GM23338 (cell line): ENCODE results near the gene APPL2. TPM values are rescaled to one million over a fixed set of nuclear protein-coding genes. Genes with fewer than 3 reads are reported as not detected.

Source experiments
- ATAC-seq: fragments of 200-7000 bp; cut with Tn5 transposase; 3 replicates; pipeline ENCODE4 v1.9.1; 2020
- DNase-seq: peaks from one replicate; pipeline ENCODE4 v3.0.0-alpha.2; 2015; ENCODE audit warnings: low spot score
- H2AFZ ChIP-seq: fragments of 200-600 bp; sonication (generic); 2 replicates; pipeline ENCODE4 v1.8.0; 2016; ENCODE audit warnings: antibody characterized with exemption, mild to moderate bottlenecking, moderate library complexity
- H3F3A ChIP-seq: fragments of 200-600 bp; sonication (generic); replicated peaks from 2 replicates; pipeline ENCODE4 v1.8.0; 2017; ENCODE audit warnings: antibody characterized with exemption, mixed run types, low read depth
- H3K27ac ChIP-seq: fragments of 200-600 bp; sonication (generic); 2 replicates; pipeline ENCODE4 v1.6.1; 2016; ENCODE audit warnings: low read depth
- H3K27me3 ChIP-seq: fragments of 200-600 bp; sonication (generic); 2 replicates; pipeline ENCODE4 v1.8.0; 2016; ENCODE audit warnings: mild to moderate bottlenecking, mixed run types, moderate library complexity; ENCODE audit not compliant: insufficient read depth
- H3K36me3 ChIP-seq: fragments of 200-600 bp; sonication (generic); 2 replicates; pipeline ENCODE4 v1.8.0; 2016; ENCODE audit warnings: mild to moderate bottlenecking; ENCODE audit not compliant: insufficient read depth
- H3K4me1 ChIP-seq: fragments of 200-600 bp; sonication (generic); 2 replicates; pipeline ENCODE4 v1.8.0; 2016; ENCODE audit warnings: mild to moderate bottlenecking, moderate library complexity; ENCODE audit not compliant: insufficient read depth
- H3K4me2 ChIP-seq: fragments of 200-600 bp; sonication (generic); 2 replicates; pipeline ENCODE4 v1.7.1; 2017; ENCODE audit warnings: mixed run types
- H3K4me3 ChIP-seq: fragments of 200-600 bp; sonication (generic); 2 replicates; pipeline ENCODE4 v1.6.1; 2016; ENCODE audit warnings: mixed run types
- H3K79me2 ChIP-seq: fragments of 200-600 bp; sonication (generic); replicated peaks from 2 replicates; pipeline ENCODE4 v1.8.0; 2017; ENCODE audit warnings: mild to moderate bottlenecking; ENCODE audit not compliant: insufficient read depth
- H3K9me2 ChIP-seq: fragments of 200-600 bp; sonication (generic); 2 replicates; pipeline ENCODE4 v1.8.0; 2017; ENCODE audit not compliant: insufficient read depth
- H4K20me1 ChIP-seq: fragments of 200-600 bp; sonication (generic); replicated peaks from 2 replicates; pipeline ENCODE4 v1.8.0; 2017; ENCODE audit warnings: mild to moderate bottlenecking; ENCODE audit not compliant: insufficient read depth
- H3K27ac Mint-ChIP-seq: 2 replicates; pipeline ENCODE4 v1.8.0; 2020; ENCODE audit warnings: inconsistent platforms, mild to moderate bottlenecking, moderate library complexity, mixed read lengths
- H3K27me3 Mint-ChIP-seq: 3 replicates; pipeline ENCODE4 v1.8.0; 2022; ENCODE audit warnings: low read depth, mild to moderate bottlenecking, moderate library complexity, mixed read lengths, inconsistent platforms; ENCODE audit not compliant: insufficient read depth, poor library complexity
- H3K36me3 Mint-ChIP-seq: 3 replicates; pipeline ENCODE4 v1.8.0; 2021; ENCODE audit warnings: low read depth, mild to moderate bottlenecking, inconsistent platforms, moderate library complexity, mixed read lengths
- H3K4me1 Mint-ChIP-seq: 3 replicates; pipeline ENCODE4 v1.8.0; 2020; ENCODE audit warnings: mild to moderate bottlenecking, inconsistent platforms, mixed read lengths
- H3K4me3 Mint-ChIP-seq: 3 replicates; pipeline ENCODE4 v1.8.0; 2021; ENCODE audit warnings: moderate library complexity, mild to moderate bottlenecking, inconsistent platforms, mixed read lengths
- H3K9me3 Mint-ChIP-seq: 3 replicates; pipeline ENCODE4 v1.8.0; 2020; ENCODE audit warnings: moderate library complexity, mild to moderate bottlenecking, inconsistent platforms, mixed read lengths
- CREB1 ChIP-seq: fragments of 250-450 bp; sonication (Bioruptor Pico); IDR thresholded peaks from 2 replicates; pipeline ENCODE4 v1.5.0; 2020; ENCODE audit warnings: low read depth, mild to moderate bottlenecking, moderate library complexity
- CTCF ChIP-seq, 2 experiments: fragments of 200-600 bp in 1 of 2; sonication (generic) in 1 of 2; conservative IDR thresholded peaks; 2 replicates each; pipeline versions ENCODE4 v1.5.1 to v1.6.1; 2016 to 2017; ENCODE audit warnings: antibody characterized with exemption in 2 of 2, low read depth in 2 of 2, mild to moderate bottlenecking in 2 of 2, moderate library complexity in 1 of 2
- EZH2 ChIP-seq: fragments of 200-600 bp; sonication (generic); IDR thresholded peaks from one replicate; pipeline ENCODE4 v1.8.0; 2017; ENCODE audit warnings: antibody characterized with exemption, mild to moderate bottlenecking, low read depth; ENCODE audit not compliant: unreplicated experiment
- EZH2phosphoT487 ChIP-seq: fragments of 200-600 bp; sonication (generic); IDR thresholded peaks from one replicate; pipeline ENCODE4 v1.8.1; 2018; ENCODE audit warnings: antibody characterized with exemption; ENCODE audit not compliant: unreplicated experiment
- JUNB ChIP-seq: IDR thresholded peaks from one replicate; pipeline ENCODE4 v1.6.1; 2016; ENCODE audit warnings: antibody characterized with exemption; ENCODE audit not compliant: unreplicated experiment
- NANOG ChIP-seq: IDR thresholded peaks from 2 replicates; pipeline ENCODE4 v1.6.1; 2016; ENCODE audit warnings: antibody characterized with exemption, borderline replicate concordance
- ZNF114 ChIP-seq: fragments of 250-450 bp; sonication (Bioruptor Pico); IDR thresholded peaks from 2 replicates; pipeline ENCODE4 v1.5.0; 2020; ENCODE audit warnings: mild to moderate bottlenecking, moderate library complexity
- polyA plus RNA-seq: library from polyadenylated mRNA; unstranded; fragments of >200 nt; fragmentation: Nextera tagmentation; extraction: Ambion mirVana; gene quantifications from 2 replicates; pipeline ENCODE4 v1.2.1, GENCODE V29; 2016
- total RNA-seq: library from RNA; depleted of rRNA; stranded (reverse); fragments of >200 nt; shearing (Covaris generic); gene quantifications from 2 replicates; pipeline ENCODE4 v1.2.3, GENCODE V29; 2014
- TF ChIP-seq, protein P1 (sequence below): IDR thresholded peaks from 2 replicates; pipeline ENCODE4 v1.6.1; 2016; ENCODE audit warnings: antibody characterized with exemption
- TF ChIP-seq, protein P2 (sequence below): IDR thresholded peaks from one replicate; pipeline ENCODE4 v1.6.1; 2018; ENCODE audit warnings: antibody characterized with exemption; ENCODE audit not compliant: unreplicated experiment
- TF ChIP-seq, protein P3 (sequence below): fragments of 250-450 bp; sonication (Bioruptor Pico); IDR thresholded peaks from 2 replicates; pipeline ENCODE4 v1.5.0; 2020; ENCODE audit warnings: mild to moderate bottlenecking, moderate library complexity

Gene APPL2
- total and polyA plus RNA-seq, 2 experiments from 2014 or later, result 9.3 to 17.4 TPM

DNA sequence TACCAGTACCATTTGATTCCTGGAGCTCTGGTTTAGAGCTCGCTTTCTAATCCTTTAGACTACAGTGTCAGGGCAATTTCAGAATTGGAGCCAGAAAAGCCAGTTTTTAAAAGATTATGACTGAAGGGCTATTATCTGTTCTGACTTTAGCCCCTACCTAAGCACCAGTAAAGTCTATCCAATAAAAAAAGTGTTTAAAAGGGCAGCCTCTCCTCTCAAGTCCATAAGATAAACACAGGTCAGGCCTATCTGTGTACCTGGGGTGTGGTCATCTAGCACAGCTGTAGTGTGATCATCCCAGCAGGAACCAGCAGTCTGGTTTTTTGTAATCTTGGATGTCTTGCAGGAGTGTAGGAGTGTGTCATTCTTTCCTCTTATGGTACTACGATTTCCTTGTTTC, 6.6 kb downstream of the APPL2 start:
- Mint-ChIP-seq H3K4me3 (no peak overlapping the region), H3K4me1 (peaks cover 8% of the 10 kb centered on the region; the same call in 2 of the 3 replicates), H3K27ac (no peak overlapping the region), H3K27me3 (peaks cover 1% of the 10 kb centered on the region), H3K36me3 (peaks cover 13% of the 10 kb centered on the region), H3K9me3 (no peaks in the 10 kb centered on the region)
- Histone ChIP-seq H3K9me2 (no peaks in the 10 kb centered on the region), H3K27me3 (no peaks in the 10 kb centered on the region), H4K20me1 (no peaks in the 10 kb centered on the region), H3K4me2 (no peak overlapping the region), H3K36me3 (no peaks in the 10 kb centered on the region; the same call in 1 of the 2 replicates), H3F3A (no peaks in the 10 kb centered on the region), H2AFZ (no peak overlapping the region), H3K4me3 (no peak overlapping the region), H3K4me1 (peaks cover 2% of the 10 kb centered on the region; the same call in 1 of the 2 replicates), H3K27ac (no peak overlapping the region), H3K79me2 (peaks cover 32% of the 10 kb centered on the region)
- no peak for DNase-seq
- no peak for TF ChIP-seq JUNB
- TF ChIP-seq CREB1, result no peak
- no peak for TF ChIP-seq CTCF (conservative IDR thresholded peaks at IDR 0.05; ENCODE audit: low read depth in 2 of 2)
- TF ChIP-seq, protein P1, sequence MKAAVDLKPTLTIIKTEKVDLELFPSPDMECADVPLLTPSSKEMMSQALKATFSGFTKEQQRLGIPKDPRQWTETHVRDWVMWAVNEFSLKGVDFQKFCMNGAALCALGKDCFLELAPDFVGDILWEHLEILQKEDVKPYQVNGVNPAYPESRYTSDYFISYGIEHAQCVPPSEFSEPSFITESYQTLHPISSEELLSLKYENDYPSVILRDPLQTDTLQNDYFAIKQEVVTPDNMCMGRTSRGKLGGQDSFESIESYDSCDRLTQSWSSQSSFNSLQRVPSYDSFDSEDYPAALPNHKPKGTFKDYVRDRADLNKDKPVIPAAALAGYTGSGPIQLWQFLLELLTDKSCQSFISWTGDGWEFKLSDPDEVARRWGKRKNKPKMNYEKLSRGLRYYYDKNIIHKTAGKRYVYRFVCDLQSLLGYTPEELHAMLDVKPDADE, result no peak
- TF ChIP-seq ZNF114 (CRISPR knock-in tag), result no peak
- TF ChIP-seq, protein P2, sequence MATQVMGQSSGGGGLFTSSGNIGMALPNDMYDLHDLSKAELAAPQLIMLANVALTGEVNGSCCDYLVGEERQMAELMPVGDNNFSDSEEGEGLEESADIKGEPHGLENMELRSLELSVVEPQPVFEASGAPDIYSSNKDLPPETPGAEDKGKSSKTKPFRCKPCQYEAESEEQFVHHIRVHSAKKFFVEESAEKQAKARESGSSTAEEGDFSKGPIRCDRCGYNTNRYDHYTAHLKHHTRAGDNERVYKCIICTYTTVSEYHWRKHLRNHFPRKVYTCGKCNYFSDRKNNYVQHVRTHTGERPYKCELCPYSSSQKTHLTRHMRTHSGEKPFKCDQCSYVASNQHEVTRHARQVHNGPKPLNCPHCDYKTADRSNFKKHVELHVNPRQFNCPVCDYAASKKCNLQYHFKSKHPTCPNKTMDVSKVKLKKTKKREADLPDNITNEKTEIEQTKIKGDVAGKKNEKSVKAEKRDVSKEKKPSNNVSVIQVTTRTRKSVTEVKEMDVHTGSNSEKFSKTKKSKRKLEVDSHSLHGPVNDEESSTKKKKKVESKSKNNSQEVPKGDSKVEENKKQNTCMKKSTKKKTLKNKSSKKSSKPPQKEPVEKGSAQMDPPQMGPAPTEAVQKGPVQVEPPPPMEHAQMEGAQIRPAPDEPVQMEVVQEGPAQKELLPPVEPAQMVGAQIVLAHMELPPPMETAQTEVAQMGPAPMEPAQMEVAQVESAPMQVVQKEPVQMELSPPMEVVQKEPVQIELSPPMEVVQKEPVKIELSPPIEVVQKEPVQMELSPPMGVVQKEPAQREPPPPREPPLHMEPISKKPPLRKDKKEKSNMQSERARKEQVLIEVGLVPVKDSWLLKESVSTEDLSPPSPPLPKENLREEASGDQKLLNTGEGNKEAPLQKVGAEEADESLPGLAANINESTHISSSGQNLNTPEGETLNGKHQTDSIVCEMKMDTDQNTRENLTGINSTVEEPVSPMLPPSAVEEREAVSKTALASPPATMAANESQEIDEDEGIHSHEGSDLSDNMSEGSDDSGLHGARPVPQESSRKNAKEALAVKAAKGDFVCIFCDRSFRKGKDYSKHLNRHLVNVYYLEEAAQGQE, result no peak
- TF ChIP-seq NANOG, result no peak
- ATAC-seq, result no peak

DNA sequence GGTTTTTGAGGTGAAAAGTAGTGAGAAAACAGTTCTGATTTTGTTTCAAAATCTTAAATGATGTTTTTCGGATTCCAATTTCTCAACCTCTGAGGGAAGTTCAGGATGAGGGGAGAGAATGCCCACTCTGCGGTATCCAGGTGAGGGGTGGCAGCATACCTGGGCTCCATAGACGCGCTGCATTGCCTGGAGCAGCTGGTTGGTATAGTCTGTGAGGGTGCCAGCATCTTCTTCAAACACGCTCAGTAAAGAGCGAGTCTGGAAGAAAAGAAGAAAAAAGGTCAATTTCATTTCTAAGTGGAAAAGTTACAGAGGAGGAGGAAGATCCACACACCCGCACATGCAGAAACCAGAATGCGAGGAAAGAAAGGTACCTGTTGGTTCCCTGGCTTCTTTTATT, 7.0 kb downstream of the APPL2 start:
- Histone ChIP-seq H3K9me2 (no peaks in the 10 kb centered on the region), H3K27me3 (no peaks in the 10 kb centered on the region), H3K4me3 (no peak overlapping the region), H3K79me2 (peaks cover 27% of the 10 kb centered on the region), H2AFZ (no peak overlapping the region), H3F3A (no peaks in the 10 kb centered on the region), H3K4me1 (no peaks in the 10 kb centered on the region), H3K4me2 (no peak overlapping the region), H3K27ac (no peak overlapping the region), H4K20me1 (no peaks in the 10 kb centered on the region), H3K36me3 (no peaks in the 10 kb centered on the region; the same call in 1 of the 2 replicates)
- DNase-seq (no peak), ATAC-seq (no peak)
- Mint-ChIP-seq H3K4me3 (no peak overlapping the region), H3K36me3 (peaks cover 13% of the 10 kb centered on the region), H3K9me3 (no peaks in the 10 kb centered on the region), H3K4me1 (peaks cover 8% of the 10 kb centered on the region; the same call in 2 of the 3 replicates), H3K27me3 (peaks cover 1% of the 10 kb centered on the region), H3K27ac (no peak overlapping the region)
- no peak for TF ChIP-seq EZH2
- TF ChIP-seq, protein P3, sequence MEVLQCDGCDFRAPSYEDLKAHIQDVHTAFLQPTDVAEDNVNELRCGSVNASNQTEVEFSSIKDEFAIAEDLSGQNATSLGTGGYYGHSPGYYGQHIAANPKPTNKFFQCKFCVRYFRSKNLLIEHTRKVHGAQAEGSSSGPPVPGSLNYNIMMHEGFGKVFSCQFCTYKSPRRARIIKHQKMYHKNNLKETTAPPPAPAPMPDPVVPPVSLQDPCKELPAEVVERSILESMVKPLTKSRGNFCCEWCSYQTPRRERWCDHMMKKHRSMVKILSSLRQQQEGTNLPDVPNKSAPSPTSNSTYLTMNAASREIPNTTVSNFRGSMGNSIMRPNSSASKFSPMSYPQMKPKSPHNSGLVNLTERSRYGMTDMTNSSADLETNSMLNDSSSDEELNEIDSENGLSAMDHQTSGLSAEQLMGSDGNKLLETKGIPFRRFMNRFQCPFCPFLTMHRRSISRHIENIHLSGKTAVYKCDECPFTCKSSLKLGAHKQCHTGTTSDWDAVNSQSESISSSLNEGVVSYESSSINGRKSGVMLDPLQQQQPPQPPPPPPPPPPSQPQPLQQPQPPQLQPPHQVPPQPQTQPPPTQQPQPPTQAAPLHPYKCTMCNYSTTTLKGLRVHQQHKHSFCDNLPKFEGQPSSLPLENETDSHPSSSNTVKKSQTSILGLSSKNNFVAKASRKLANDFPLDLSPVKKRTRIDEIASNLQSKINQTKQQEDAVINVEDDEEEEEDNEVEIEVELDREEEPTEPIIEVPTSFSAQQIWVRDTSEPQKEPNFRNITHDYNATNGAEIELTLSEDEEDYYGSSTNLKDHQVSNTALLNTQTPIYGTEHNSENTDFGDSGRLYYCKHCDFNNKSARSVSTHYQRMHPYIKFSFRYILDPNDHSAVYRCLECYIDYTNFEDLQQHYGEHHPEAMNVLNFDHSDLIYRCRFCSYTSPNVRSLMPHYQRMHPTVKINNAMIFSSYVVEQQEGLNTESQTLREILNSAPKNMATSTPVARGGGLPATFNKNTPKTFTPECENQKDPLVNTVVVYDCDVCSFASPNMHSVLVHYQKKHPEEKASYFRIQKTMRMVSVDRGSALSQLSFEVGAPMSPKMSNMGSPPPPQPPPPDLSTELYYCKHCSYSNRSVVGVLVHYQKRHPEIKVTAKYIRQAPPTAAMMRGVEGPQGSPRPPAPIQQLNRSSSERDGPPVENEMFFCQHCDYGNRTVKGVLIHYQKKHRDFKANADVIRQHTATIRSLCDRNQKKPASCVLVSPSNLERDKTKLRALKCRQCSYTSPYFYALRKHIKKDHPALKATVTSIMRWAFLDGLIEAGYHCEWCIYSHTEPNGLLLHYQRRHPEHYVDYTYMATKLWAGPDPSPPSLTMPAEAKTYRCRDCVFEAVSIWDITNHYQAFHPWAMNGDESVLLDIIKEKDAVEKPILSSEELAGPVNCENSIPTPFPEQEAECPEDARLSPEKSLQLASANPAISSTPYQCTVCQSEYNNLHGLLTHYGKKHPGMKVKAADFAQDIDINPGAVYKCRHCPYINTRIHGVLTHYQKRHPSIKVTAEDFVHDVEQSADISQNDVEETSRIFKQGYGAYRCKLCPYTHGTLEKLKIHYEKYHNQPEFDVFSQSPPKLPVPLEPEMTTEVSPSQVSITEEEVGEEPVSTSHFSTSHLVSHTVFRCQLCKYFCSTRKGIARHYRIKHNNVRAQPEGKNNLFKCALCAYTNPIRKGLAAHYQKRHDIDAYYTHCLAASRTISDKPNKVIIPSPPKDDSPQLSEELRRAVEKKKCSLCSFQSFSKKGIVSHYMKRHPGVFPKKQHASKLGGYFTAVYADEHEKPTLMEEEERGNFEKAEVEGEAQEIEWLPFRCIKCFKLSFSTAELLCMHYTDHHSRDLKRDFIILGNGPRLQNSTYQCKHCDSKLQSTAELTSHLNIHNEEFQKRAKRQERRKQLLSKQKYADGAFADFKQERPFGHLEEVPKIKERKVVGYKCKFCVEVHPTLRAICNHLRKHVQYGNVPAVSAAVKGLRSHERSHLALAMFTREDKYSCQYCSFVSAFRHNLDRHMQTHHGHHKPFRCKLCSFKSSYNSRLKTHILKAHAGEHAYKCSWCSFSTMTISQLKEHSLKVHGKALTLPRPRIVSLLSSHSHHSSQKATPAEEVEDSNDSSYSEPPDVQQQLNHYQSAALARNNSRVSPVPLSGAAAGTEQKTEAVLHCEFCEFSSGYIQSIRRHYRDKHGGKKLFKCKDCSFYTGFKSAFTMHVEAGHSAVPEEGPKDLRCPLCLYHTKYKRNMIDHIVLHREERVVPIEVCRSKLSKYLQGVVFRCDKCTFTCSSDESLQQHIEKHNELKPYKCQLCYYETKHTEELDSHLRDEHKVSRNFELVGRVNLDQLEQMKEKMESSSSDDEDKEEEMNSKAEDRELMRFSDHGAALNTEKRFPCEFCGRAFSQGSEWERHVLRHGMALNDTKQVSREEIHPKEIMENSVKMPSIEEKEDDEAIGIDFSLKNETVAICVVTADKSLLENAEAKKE (CRISPR knock-in tag), result no peak
- no peak for TF ChIP-seq EZH2phosphoT487
- TF ChIP-seq JUNB, result no peak
